ENCODE measurements around the gene PCNT.

The PCNT gene

DNA sequence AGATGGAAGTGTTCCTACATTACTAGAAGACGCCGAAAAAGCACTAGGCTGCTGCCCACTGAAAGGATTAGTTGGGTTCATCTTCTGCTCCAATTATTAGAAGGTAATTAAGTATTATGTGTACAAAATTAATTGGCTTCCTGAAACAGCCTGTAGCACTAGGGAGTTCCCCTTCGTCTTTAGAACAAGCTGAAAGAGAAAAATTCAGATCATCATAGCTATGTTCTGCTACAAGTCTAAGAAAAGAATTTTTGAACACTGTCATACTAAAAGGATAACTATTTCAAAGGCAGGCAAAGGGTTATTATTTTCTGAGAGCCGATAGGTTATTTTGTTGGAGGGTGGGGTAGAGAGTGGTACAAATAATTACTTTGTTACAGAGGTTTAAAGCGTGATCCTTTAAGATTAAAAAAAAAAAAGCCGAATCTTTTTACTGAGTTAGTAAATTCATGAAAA, 38.7 kb upstream of the PCNT start, which contains the start of gene MCM3AP:
Gene MCM3AP, minus strand, starts transcription at position 406 of the 456 bp plus-strand sequence. Its CDS starts 325 bp downstream, at position 81.
- no peak for TF ChIP-seq ZNF384 (IDR thresholded peaks at IDR 0.05)
- no peak for TF ChIP-seq FOXM1 (IDR thresholded peaks at IDR 0.05; ENCODE audit: borderline replicate concordance)
- TF ChIP-seq L3MBTL2 (conservative IDR thresholded peaks at IDR 0.05): no peak
- TF ChIP-seq ELF4 (IDR thresholded peaks at IDR 0.05): no peak
- no peak for TF ChIP-seq SUZ12 (IDR thresholded peaks at IDR 0.05)
- no peak for TF ChIP-seq FOXK2 (IDR thresholded peaks at IDR 0.05)
- no peak for TF ChIP-seq BHLHE40 (IDR thresholded peaks at IDR 0.05; ENCODE audit: borderline replicate concordance)
- no peak for TF ChIP-seq CTBP1 (IDR thresholded peaks at IDR 0.05; ENCODE audit: borderline replicate concordance)
- no peak for TF ChIP-seq SP1 (IDR thresholded peaks at IDR 0.05)
- no peak for TF ChIP-seq HDGF (IDR thresholded peaks at IDR 0.05; ENCODE audit: borderline replicate concordance)
- no peak for TF ChIP-seq PKNOX1 (IDR thresholded peaks at IDR 0.05)
- ChIA-PET CTCF (no interaction called here), POLR2A (interaction anchor here (1.1 to 2.9 kb wide), 5 partner anchors 10 to 142 kb away, joined by 3 to 9 read pairs (median 3); partner anchors contain the start of gene C21orf58)
- no peak for DNase-seq (ENCODE audit: extremely low spot score)

DNA sequence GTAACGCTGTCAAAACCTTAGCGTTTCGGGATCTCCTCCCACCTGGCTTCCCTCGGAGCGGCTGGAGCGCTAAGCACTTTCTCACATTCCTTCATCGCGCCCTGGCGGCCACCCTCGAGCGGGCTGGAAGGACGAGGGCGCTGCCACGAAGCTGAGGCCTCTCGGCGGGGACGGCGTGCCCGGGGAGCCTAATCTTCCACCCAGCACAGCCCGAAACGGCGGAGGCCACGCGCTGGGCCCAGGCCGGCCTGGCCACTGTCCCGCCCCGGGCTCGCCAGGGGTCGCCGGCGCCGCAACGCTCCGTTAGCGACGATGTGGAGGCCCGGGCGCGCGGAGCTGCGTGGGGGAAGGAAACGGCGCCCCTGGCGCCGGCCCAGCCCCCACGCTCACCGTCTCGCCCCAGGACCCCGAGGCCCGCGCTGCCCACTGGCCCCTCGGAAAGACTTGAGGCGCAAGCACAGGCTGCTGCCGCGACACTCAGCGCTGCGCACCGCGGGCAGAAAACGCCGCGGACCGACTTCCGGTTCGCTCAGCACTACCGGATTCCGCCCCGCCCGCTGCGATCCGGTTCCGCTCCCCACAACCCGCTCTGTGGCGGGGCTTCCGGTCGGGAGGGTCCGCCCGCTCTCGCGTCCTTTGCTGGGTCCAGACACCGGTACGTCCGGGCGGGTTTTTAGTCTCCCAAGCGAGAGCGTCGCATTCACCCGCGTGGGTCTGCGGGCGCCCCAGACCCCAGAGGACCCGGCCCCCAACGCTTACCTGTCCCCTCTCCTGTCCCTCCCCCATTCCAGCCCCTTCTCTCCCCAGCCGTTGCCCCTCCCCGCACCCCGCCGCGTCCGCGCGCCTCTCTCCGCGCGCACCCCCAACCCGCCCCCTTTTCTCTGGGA, 38.0 kb upstream of the PCNT start, which contains the start of gene YBEY:
Gene YBEY, plus strand, starts transcription at position 582 of the 887 bp plus-strand sequence. CDS start 572 bp downstream, outside the sequence.
- ChIA-PET POLR2A (interaction anchor here (0.9 to 2.9 kb wide), 8 partner anchors 10 to 314 kb away, joined by 3 to 9 read pairs (median 3); partner anchors contain the start of gene C21orf58), CTCF (no interaction called here)
- no peak for TF ChIP-seq NFRKB (IDR thresholded peaks at IDR 0.05)
- TF ChIP-seq PKNOX1 (IDR thresholded peaks at IDR 0.05): peak; percentile 15; the same call in 1 of the 2 replicates
- TF ChIP-seq SUZ12 (IDR thresholded peaks at IDR 0.05): no peak
- TF ChIP-seq ARNT (IDR thresholded peaks at IDR 0.05): no peak
- peak; percentile 84 for TF ChIP-seq LEF1 (IDR thresholded peaks at IDR 0.05; ENCODE audit: borderline replicate concordance)
- peak; percentile 81 for TF ChIP-seq ELF4 (IDR thresholded peaks at IDR 0.05)
- TF ChIP-seq L3MBTL2 (conservative IDR thresholded peaks at IDR 0.05): peak; percentile 62; the same call in 1 of the 2 replicates
- DNase-seq (ENCODE audit: extremely low spot score): peak; percentile 93

DNA sequence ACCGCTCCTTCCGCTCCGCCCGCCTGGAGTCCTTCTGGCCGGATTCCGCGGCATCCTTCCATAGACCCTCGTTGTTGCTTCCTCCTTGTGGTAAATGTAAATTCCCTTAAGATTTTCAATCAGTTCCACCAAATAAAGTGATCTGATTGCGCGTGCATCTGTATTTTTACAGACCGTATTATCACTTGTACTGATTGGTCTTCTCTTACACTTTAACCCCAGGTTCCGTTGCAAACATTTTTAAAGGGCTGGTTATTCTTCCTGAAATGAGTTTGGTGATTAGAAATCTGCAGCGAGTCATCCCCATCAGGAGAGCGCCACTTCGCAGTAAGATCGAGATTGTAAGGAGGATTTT, 37.3 kb upstream of the PCNT start:
- ChIA-PET POLR2A (interaction anchor here (0.9 to 2.9 kb wide), 6 partner anchors 11 to 314 kb away, joined by 3 to 9 read pairs (median 3); partner anchors contain the start of gene C21orf58), CTCF (no interaction called here)
- no peak for TF ChIP-seq LEF1 (IDR thresholded peaks at IDR 0.05; ENCODE audit: borderline replicate concordance)
- TF ChIP-seq HDGF (IDR thresholded peaks at IDR 0.05; ENCODE audit: borderline replicate concordance): no peak
- no peak for TF ChIP-seq FOXK2 (IDR thresholded peaks at IDR 0.05)
- no peak for TF ChIP-seq BHLHE40 (IDR thresholded peaks at IDR 0.05; ENCODE audit: borderline replicate concordance)
- no peak for TF ChIP-seq SUZ12 (IDR thresholded peaks at IDR 0.05)
- no peak for TF ChIP-seq ELF4 (IDR thresholded peaks at IDR 0.05)
- no peak for TF ChIP-seq SP1 (IDR thresholded peaks at IDR 0.05)
- peak; percentile 24; the same call in 1 of the 2 replicates for TF ChIP-seq L3MBTL2 (conservative IDR thresholded peaks at IDR 0.05)
- no peak for TF ChIP-seq FOXA1 (IDR thresholded peaks at IDR 0.05)
- TF ChIP-seq TARDBP (IDR thresholded peaks at IDR 0.05): no peak
- TF ChIP-seq PKNOX1 (IDR thresholded peaks at IDR 0.05): no peak
- no peak for TF ChIP-seq NFRKB (IDR thresholded peaks at IDR 0.05)
- TF ChIP-seq CTBP1 (IDR thresholded peaks at IDR 0.05; ENCODE audit: borderline replicate concordance): peak; percentile 25; the same call in 1 of the 2 replicates
- no peak for TF ChIP-seq ZNF384 (IDR thresholded peaks at IDR 0.05)
- no peak for TF ChIP-seq ARNT (IDR thresholded peaks at IDR 0.05)
- no peak for TF ChIP-seq FOXM1 (IDR thresholded peaks at IDR 0.05; ENCODE audit: borderline replicate concordance)
- no peak for DNase-seq (ENCODE audit: extremely low spot score)

GRCh38 chr21:46287541-46287940, 36.4 kb upstream of the PCNT start:
- TF ChIP-seq NFRKB (IDR thresholded peaks at IDR 0.05) (no peak), SUZ12 (IDR thresholded peaks at IDR 0.05) (no peak), TARDBP (IDR thresholded peaks at IDR 0.05) (no peak), PKNOX1 (IDR thresholded peaks at IDR 0.05) (no peak), BHLHE40 (IDR thresholded peaks at IDR 0.05; ENCODE audit: borderline replicate concordance) (no peak), ARNT (IDR thresholded peaks at IDR 0.05) (no peak), SP1 (IDR thresholded peaks at IDR 0.05) (no peak), LEF1 (IDR thresholded peaks at IDR 0.05; ENCODE audit: borderline replicate concordance) (no peak), CTBP1 (IDR thresholded peaks at IDR 0.05; ENCODE audit: borderline replicate concordance) (no peak)
- ChIA-PET CTCF (no interaction called here), POLR2A (no interaction called here)
- DNase-seq (ENCODE audit: extremely low spot score): no peak

GRCh38 chr21:46289655-46290179, 34.2 kb upstream of the PCNT start:
- ChIA-PET POLR2A (interaction anchor here (1.0 kb wide), 1 partner anchor 33 kb away, joined by 4 read pairs; no protein-coding TSS in a partner anchor), CTCF (no interaction called here)
- no peak for DNase-seq (ENCODE audit: extremely low spot score)
- TF ChIP-seq HDGF (IDR thresholded peaks at IDR 0.05; ENCODE audit: borderline replicate concordance): no peak
- TF ChIP-seq ZNF384 (IDR thresholded peaks at IDR 0.05): no peak
- no peak for TF ChIP-seq ELF4 (IDR thresholded peaks at IDR 0.05)
